OCI-LY1 (cell line): ENCODE results near the gene KCTD3.

Source experiments
- EZH2 ChIP-seq: fragments of 200-600 bp; sonication (generic), shearing (Covaris generic); IDR thresholded peaks from 2 replicates; pipeline ENCODE4 v1.8.0; 2017; ENCODE audit warnings: borderline replicate concordance, mixed run types, mild to moderate bottlenecking, antibody characterized with exemption, low read length, moderate library complexity, mixed read lengths
- TF ChIP-seq, protein P1 (sequence below): fragments of 200-600 bp; sonication (generic), shearing (Covaris generic); IDR thresholded peaks from 2 replicates; pipeline ENCODE4 v1.5.1; 2017; ENCODE audit warnings: mild to moderate bottlenecking, antibody characterized with exemption, low read length, moderate library complexity, mixed read lengths

DNA sequence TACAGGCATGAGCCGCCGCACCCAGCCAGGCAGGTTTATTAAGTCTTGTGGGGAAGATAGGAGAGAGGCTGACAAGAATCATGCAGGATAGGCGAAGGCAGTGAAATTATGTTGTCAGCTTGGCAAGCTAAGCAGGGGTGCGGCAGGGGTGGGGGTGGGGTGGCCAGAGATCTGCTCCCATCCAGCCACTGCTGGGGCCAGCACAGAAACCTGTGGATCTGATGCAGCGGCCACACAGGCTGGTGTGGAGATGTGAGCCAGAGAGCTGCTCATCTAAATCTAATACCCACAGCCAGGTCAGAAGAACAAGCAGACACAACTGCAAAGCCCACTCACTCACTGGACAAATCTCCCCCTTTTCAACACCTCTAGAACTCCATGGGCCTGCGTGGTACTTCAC lies 68.7 kb downstream of the KCTD3 start:
- TF ChIP-seq, protein P1, sequence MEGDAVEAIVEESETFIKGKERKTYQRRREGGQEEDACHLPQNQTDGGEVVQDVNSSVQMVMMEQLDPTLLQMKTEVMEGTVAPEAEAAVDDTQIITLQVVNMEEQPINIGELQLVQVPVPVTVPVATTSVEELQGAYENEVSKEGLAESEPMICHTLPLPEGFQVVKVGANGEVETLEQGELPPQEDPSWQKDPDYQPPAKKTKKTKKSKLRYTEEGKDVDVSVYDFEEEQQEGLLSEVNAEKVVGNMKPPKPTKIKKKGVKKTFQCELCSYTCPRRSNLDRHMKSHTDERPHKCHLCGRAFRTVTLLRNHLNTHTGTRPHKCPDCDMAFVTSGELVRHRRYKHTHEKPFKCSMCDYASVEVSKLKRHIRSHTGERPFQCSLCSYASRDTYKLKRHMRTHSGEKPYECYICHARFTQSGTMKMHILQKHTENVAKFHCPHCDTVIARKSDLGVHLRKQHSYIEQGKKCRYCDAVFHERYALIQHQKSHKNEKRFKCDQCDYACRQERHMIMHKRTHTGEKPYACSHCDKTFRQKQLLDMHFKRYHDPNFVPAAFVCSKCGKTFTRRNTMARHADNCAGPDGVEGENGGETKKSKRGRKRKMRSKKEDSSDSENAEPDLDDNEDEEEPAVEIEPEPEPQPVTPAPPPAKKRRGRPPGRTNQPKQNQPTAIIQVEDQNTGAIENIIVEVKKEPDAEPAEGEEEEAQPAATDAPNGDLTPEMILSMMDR: no peak
- TF ChIP-seq EZH2: no peak
